ACC112 (cell line): ENCODE data around the gene PATJ.
"Not testable (repeated sequence)": the region's sequence is repeated elsewhere in the genome, so short reads cannot be mapped to it uniquely, and the experiment has no call there.

Source experiments
- H2AFZ ChIP-seq: fragments of 200-600 bp; sonication (generic); one replicate; pipeline ENCODE4 v1.6.0; 2017; ENCODE audit warnings: antibody characterized with exemption, low read length; ENCODE audit not compliant: unreplicated experiment
- H3K27ac ChIP-seq: fragments of 200-600 bp; sonication (generic); 2 replicates; pipeline ENCODE4 v1.5.1; 2014; ENCODE audit warnings: low read depth, mild to moderate bottlenecking, antibody characterized with exemption, low read length, moderate library complexity
- H3K27me3 ChIP-seq: fragments of 200-600 bp; sonication (generic); 2 replicates; pipeline ENCODE4 v1.6.1; 2014; ENCODE audit warnings: mild to moderate bottlenecking, antibody characterized with exemption, low read length, moderate library complexity, mixed read lengths; ENCODE audit not compliant: insufficient read depth
- H3K36me3 ChIP-seq: fragments of 200-600 bp; sonication (generic); 2 replicates; pipeline ENCODE4 v1.6.1; 2016; ENCODE audit warnings: mild to moderate bottlenecking, antibody characterized with exemption, low read length, moderate library complexity, mixed read lengths; ENCODE audit not compliant: insufficient read depth
- H3K4me1 ChIP-seq: fragments of 200-600 bp; sonication (generic); one replicate; pipeline ENCODE4 v1.6.1; 2016; ENCODE audit warnings: low read length, mixed read lengths; ENCODE audit not compliant: insufficient read depth, unreplicated experiment, control insufficient read depth
- H3K4me3 ChIP-seq: fragments of 200-600 bp; sonication (generic); 2 replicates; pipeline ENCODE4 v1.5.1; 2014; ENCODE audit warnings: mild to moderate bottlenecking, low read depth, low read length
- H3K79me2 ChIP-seq: fragments of 200-600 bp; sonication (generic); one replicate; pipeline ENCODE4 v1.6.0; 2016; ENCODE audit warnings: low read length; ENCODE audit not compliant: control insufficient read depth, unreplicated experiment, insufficient read depth

PATJ gene

DNA sequence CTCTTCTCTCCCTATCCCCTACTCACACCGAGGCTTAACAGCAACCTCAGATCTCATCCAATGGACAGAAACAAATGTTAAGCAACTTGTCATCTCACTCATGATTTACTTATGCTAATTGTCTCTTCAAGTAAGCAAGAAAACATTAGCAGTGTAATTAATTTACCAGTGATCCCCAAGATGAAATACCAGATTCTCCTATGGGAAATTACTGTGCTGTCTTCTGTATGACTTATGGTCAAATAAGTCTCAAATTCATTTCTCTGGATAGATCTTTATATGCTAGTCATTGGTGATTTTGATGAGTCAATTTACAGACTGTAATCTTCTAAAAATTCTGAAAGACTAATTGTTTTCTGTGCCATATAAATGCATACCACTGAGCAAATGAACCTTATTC, 419.4 kb downstream of the PATJ start:
- Histone ChIP-seq H2AFZ (no peak overlapping the region), H3K79me2 (no peaks in the 10 kb centered on the region), H3K4me1 (no peaks in the 10 kb centered on the region), H3K27me3 (no peaks in the 10 kb centered on the region), H3K4me3 (no peak overlapping the region), H3K27ac (no peak overlapping the region), H3K36me3 (no peaks in the 10 kb centered on the region)

GRCh38 chr1:62170380-62170779, 428.1 kb downstream of the PATJ start:
- H3K27ac ChIP-seq, H3K4me3 ChIP-seq, H2AFZ ChIP-seq, H3K4me1 ChIP-seq, H3K79me2 ChIP-seq, H3K36me3 ChIP-seq: not testable (repeated sequence)
- peaks cover 27% of the 10 kb centered on the region for H3K27me3 ChIP-seq

- Histone ChIP-seq H2AFZ (no peak overlapping the region), H3K27me3 (peaks cover 17% of the 10 kb centered on the region), H3K4me3 (no peak overlapping the region), H3K4me1 (no peaks in the 10 kb centered on the region), H3K36me3 (no peaks in the 10 kb centered on the region), H3K79me2 (no peaks in the 10 kb centered on the region), H3K27ac (no peak overlapping the region)
These were observed 433.4 kb downstream of the PATJ start for GRCh38 chr1:62175568-62176179.

DNA sequence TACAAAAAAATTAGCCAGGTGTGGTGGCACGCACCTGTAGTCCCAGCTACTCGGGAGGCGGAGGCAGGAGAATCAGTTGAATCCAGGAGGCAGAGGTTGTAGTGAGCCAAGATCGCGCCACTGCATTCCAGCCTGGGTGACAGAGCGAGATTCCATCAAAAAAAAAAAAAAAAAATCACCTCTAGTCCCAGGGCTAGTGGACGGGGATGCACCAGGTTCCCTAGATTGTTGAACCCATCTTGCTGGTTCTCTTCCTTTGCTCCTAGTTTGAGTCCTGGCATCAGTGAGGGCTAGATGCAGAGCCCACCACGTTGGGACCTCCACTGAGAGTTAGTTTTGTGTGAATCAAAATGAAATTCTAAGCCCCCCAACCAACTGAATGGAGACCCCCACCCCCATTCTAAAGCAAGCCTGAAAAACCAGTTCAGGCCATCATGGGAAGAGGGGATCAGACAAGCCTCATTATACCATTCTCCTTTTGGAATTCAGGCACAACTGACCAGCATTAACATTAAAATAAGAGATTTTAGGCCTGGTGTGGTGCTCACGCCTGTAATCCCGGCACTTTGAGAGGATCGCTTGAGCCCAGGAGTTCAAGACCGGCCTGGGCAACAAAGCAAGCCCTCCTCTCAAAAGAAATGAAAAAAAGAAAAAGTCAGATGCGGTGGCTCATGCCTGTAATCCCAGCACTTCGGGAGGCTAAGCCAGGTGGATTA, 434.5 kb downstream of the PATJ start:
- H3K4me3 ChIP-seq = no peak overlapping the region
- H3K79me2 ChIP-seq = no peaks in the 10 kb centered on the region
- no peak overlapping the region for H2AFZ ChIP-seq
- peaks cover 26% of the 10 kb centered on the region for H3K27me3 ChIP-seq
- H3K4me1 ChIP-seq = no peaks in the 10 kb centered on the region
- no peaks in the 10 kb centered on the region for H3K36me3 ChIP-seq
- H3K27ac ChIP-seq = no peak overlapping the region

DNA sequence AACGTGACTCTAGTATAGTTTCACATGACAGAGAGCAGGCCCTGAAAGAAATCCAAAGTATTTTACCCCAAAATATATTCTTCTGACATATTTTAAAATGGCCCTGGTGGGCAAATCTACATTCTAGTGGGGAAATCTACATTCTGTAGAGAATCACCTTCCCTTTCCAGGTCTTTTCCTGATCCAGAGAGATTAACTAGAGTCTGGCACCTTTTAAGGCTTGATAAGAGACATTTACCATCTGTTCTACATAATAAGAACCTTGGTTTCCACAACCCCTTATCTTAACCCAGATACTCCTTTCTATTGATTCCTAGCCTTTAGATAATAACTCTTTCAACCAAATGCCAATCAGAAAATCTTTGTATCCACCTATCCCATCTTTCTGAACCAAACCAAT, 435.3 kb downstream of the PATJ start:
- no peak overlapping the region for H2AFZ ChIP-seq
- H3K4me1 ChIP-seq = no peaks in the 10 kb centered on the region
- H3K27me3 ChIP-seq = peaks cover 32% of the 10 kb centered on the region
- H3K27ac ChIP-seq = no peak overlapping the region
- no peak overlapping the region for H3K4me3 ChIP-seq
- no peaks in the 10 kb centered on the region for H3K79me2 ChIP-seq
- no peaks in the 10 kb centered on the region for H3K36me3 ChIP-seq

DNA sequence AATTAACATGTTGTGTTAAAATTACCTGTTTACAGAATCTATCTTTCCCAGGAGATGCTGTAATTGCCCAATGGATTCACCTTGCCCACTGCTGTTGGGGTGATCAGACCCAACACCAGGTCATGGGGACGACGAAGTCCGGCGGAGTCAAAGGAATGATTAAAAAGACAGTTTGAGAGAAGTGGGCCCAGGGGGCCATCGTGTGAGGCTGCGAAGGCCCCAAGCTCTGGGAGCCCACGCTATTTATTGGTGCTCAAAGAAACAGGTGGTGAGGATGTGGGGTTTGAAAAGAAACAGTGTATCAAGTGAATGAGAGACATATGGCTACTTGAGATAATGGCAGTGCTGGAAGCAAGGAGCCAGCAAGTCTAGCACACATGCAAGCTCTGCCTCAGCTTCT, 436.1 kb downstream of the PATJ start:
- peaks cover 36% of the 10 kb centered on the region for H3K27me3 ChIP-seq
- no peak overlapping the region for H2AFZ ChIP-seq
- no peak overlapping the region for H3K4me3 ChIP-seq
- no peaks in the 10 kb centered on the region for H3K36me3 ChIP-seq
- no peaks in the 10 kb centered on the region for H3K79me2 ChIP-seq
- no peak overlapping the region for H3K27ac ChIP-seq
- H3K4me1 ChIP-seq = no peaks in the 10 kb centered on the region

DNA sequence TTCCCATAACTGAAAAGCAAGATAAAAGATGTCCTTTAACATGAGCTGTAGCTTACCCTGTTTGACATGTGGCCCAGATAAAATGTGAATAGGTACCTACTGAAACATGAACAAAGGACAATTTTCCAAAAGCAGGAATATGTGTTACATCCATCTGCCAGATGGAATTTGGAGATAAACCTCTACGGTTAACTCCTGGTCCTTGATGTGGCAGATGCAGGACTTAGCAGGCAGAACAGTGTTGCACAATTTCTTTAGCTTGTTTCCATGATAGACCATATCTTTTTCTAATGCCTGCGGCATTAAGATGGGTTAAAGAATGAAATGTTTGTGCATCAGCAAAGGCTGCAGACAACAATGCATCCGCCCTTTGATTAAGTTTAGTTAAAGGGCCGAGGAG, 437.8 kb downstream of the PATJ start:
- H3K27ac ChIP-seq, H3K4me1 ChIP-seq, H3K4me3 ChIP-seq, H3K36me3 ChIP-seq, H3K79me2 ChIP-seq, H2AFZ ChIP-seq: not testable (repeated sequence)
- H3K27me3 ChIP-seq = peaks cover 36% of the 10 kb centered on the region

GRCh38 chr1:62180639-62181038, 438.4 kb downstream of the PATJ start:
- Histone ChIP-seq H3K27me3 (peaks cover 36% of the 10 kb centered on the region), H3K27ac (no peak overlapping the region), H3K79me2 (no peaks in the 10 kb centered on the region), H3K4me1 (no peaks in the 10 kb centered on the region), H3K36me3 (no peaks in the 10 kb centered on the region), H2AFZ (no peak overlapping the region), H3K4me3 (no peak overlapping the region)

DNA sequence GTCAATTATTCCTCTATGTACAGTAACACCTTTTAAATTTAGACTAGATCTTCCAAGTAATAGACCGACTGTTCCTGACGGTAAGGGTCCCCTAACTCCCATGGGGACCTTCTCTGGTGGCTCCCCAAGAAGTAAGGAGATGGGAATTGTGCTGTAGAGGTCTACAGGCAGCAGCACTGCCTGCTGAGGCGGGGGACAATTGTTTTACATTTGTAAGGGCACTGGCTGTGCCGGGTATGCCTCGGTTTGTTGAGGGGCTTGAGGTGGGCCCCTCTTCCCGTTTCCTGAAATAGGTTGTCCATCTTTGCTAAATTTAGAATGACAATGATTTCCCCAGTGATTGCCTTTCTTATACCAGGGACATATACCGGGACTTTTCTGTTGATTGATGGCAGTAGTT, 439.3 kb downstream of the PATJ start:
- Histone ChIP-seq H3K36me3 (no peaks in the 10 kb centered on the region), H3K79me2 (no peaks in the 10 kb centered on the region), H2AFZ (no peak overlapping the region), H3K27me3 (peaks cover 36% of the 10 kb centered on the region), H3K4me3 (no peak overlapping the region), H3K4me1 (no peaks in the 10 kb centered on the region), H3K27ac (no peak overlapping the region)

GRCh38 chr1:62182157-62182556, 439.9 kb downstream of the PATJ start:
- H3K27ac ChIP-seq, H3K79me2 ChIP-seq, H3K4me1 ChIP-seq, H2AFZ ChIP-seq, H3K4me3 ChIP-seq, H3K36me3 ChIP-seq: not testable (repeated sequence)
- H3K27me3 ChIP-seq = peaks cover 36% of the 10 kb centered on the region
